Bronchial epithelial cell (primary cell): Measurements from ENCODE around the gene MFGE8. TPM values are rescaled to one million over a fixed set of nuclear protein-coding genes. Genes with fewer than 3 reads are reported as not detected.

Experiments
- DNase-seq: peaks from one replicate; pipeline ENCODE4 v3.0.0-alpha.2; 2010; ENCODE audit warnings: low read depth
- FAIRE-seq: peaks from 2 replicates; lab custom pipeline; 2011; peaks lifted over from hg19 to GRCh38; lab: Jason Lieb, UNC
- H3K27me3 ChIP-seq: 2 replicates; pipeline ENCODE4 v1.5.1; 2011; ENCODE audit warnings: low read length; ENCODE audit not compliant: control insufficient read depth, insufficient read depth
- H3K36me3 ChIP-seq: 2 replicates; pipeline ENCODE4 v1.5.1; 2011; ENCODE audit warnings: low read length; ENCODE audit not compliant: control insufficient read depth, insufficient read depth
- H3K4me3 ChIP-seq: 2 replicates; pipeline ENCODE4 v1.5.1; 2011; ENCODE audit warnings: mild to moderate bottlenecking, low read depth, low read length, control low read depth
- total RNA-seq: library from RNA; depleted of rRNA; stranded (reverse); fragments of >200 nt; gene quantifications from 2 replicates; pipeline ENCODE4 v1.2.1, GENCODE V29; 2014
- TF ChIP-seq, protein P1 (sequence below): IDR thresholded peaks from 2 replicates; pipeline ENCODE4 v1.5.1; 2011; ENCODE audit warnings: mild to moderate bottlenecking, moderate library complexity, low read length, control low read depth, inconsistent platforms; ENCODE audit not compliant: insufficient read depth, severe bottlenecking

The MFGE8 gene
- total RNA-seq, 1 donor from 2014 or later, result 24.0 TPM

- FAIRE-seq (no peak), DNase-seq (no peak)
- TF ChIP-seq, protein P1, sequence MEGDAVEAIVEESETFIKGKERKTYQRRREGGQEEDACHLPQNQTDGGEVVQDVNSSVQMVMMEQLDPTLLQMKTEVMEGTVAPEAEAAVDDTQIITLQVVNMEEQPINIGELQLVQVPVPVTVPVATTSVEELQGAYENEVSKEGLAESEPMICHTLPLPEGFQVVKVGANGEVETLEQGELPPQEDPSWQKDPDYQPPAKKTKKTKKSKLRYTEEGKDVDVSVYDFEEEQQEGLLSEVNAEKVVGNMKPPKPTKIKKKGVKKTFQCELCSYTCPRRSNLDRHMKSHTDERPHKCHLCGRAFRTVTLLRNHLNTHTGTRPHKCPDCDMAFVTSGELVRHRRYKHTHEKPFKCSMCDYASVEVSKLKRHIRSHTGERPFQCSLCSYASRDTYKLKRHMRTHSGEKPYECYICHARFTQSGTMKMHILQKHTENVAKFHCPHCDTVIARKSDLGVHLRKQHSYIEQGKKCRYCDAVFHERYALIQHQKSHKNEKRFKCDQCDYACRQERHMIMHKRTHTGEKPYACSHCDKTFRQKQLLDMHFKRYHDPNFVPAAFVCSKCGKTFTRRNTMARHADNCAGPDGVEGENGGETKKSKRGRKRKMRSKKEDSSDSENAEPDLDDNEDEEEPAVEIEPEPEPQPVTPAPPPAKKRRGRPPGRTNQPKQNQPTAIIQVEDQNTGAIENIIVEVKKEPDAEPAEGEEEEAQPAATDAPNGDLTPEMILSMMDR, result no peak
- Histone ChIP-seq H3K36me3 (no peaks in the 10 kb centered on the region), H3K4me3 (no peak overlapping the region), H3K27me3 (no peaks in the 10 kb centered on the region)
These were observed 53.0 kb downstream of the MFGE8 start for GRCh38 chr15:88860212-88860611.

- DNase-seq (no peak), FAIRE-seq (no peak)
- TF ChIP-seq, protein P1, result no peak
- H3K27me3 ChIP-seq, result no peaks in the 10 kb centered on the region
- no peak overlapping the region for H3K4me3 ChIP-seq
- H3K36me3 ChIP-seq, result no peaks in the 10 kb centered on the region
These were observed 53.6 kb downstream of the MFGE8 start for GRCh38 chr15:88859550-88859949.

- H3K4me3 ChIP-seq, result no peak overlapping the region
- TF ChIP-seq, protein P1, result no peak
- FAIRE-seq (no peak), DNase-seq (no peak)
- no peaks in the 10 kb centered on the region for H3K27me3 ChIP-seq
- no peaks in the 10 kb centered on the region for H3K36me3 ChIP-seq
These were observed 54.2 kb downstream of the MFGE8 start for GRCh38 chr15:88858934-88859333.

DNA sequence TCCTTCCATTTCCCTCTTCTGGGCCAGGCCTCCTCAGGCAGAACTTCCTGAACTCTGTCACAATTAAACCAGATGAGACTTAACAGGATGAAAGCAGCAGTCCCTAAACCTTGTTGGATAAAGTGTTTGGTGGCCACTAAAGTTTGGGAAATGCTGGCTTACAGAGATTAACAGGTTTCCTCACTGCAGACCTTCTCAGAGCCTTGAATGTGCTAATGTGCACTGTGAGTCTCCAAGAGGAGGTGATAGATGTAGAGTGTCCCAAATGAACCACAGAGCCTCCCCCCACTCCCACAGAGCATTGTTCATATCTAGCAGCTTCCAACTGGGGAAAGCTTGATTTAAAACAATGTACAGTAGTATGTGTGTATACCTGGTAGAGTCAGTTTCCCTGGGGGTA, 60.7 kb downstream of the MFGE8 start:
- DNase-seq (no peak), FAIRE-seq (no peak)
- TF ChIP-seq, protein P1, result no peak
- Histone ChIP-seq H3K36me3 (no peaks in the 10 kb centered on the region), H3K27me3 (no peaks in the 10 kb centered on the region), H3K4me3 (no peak overlapping the region)

DNA sequence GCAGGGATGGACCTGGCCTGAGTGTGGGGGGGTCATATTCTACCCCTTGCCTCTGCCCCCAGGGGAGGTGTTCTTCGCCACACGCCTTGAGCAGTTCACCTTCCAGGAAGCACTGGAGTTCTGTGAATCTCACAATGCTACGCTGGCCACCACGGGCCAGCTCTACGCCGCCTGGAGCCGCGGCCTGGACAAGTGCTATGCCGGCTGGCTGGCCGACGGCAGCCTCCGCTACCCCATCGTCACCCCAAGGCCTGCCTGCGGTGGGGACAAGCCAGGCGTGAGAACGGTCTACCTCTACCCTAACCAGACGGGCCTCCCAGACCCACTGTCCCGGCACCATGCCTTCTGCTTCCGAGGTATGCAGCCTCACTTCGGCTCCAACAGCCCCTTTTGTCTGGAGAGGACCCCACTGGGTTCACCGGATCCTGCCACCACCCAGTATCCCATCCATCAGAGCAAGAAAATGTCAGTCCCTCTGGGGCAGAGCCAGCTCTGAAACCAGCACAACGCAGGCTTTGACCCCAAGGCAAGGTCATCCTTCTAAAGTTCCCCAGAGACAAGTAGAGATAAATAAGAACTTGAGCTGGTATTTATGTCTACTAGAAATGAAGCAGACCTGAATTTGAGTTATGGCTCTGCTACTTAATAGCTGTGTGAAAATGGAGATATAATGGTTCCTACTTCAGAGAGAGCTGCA, 63.7 kb downstream of the MFGE8 start:
- no peak overlapping the region for H3K4me3 ChIP-seq
- FAIRE-seq (no peak), DNase-seq (no peak)
- H3K36me3 ChIP-seq, result no peaks in the 10 kb centered on the region
- TF ChIP-seq, protein P1, result no peak
- H3K27me3 ChIP-seq, result no peaks in the 10 kb centered on the region

Other genes starting within 250 kb of the MFGE8 start
- not detected in 2 replicates for gene ACAN, start 109.9 kb downstream of the MFGE8 start, total RNA-seq
- 1.1 and 1.7 TPM in 2 replicates for gene HAPLN3, start 17.8 kb downstream of the MFGE8 start, total RNA-seq
- gene ABHD2, start 175.1 kb upstream of the MFGE8 start, total RNA-seq, result 33.5 and 35.5 TPM in 2 replicates